Tibial artery (tissue), 4 donors: ENCODE data around the gene EMC1.
"Not testable (repeated sequence)": the region's sequence is repeated elsewhere in the genome, so short reads cannot be mapped to it uniquely, and the experiment has no call there.

ENCODE experiments used
- DNase-seq, 2 donors: peaks; one replicate each; pipeline ENCODE4 v3.0.0-alpha.2; 2019
- H3K27ac ChIP-seq, 2 donors: fragments of 200-600 bp; sonication (generic) in 1 of 2; 1 replicate in 1 of 2; 2 replicates in 1 of 2; pipeline ENCODE4 v1.5.1; 2018 to 2019; ENCODE audit warnings: mild to moderate bottlenecking in 1 of 2
- H3K27me3 ChIP-seq, 2 donors: fragments of 200-600 bp; sonication (generic) in 1 of 2; one replicate each; pipeline versions ENCODE4 v1.5.1 to v1.6.0; 2016 to 2019
- H3K36me3 ChIP-seq, 3 donors: fragments of 200-600 bp; sonication (generic) in 2 of 3; one replicate each; pipeline ENCODE4 v1.5.1; 2016 to 2019; ENCODE audit warnings: mild to moderate bottlenecking in 2 of 3
- H3K4me1 ChIP-seq, 4 donors: fragments of 200-600 bp; sonication (generic) in 2 of 4; 1 replicate in 3 of 4; 2 replicates in 1 of 4; pipeline ENCODE4 v1.5.1; 2016 to 2019
- H3K4me3 ChIP-seq, 2 donors: fragments of 200-600 bp; sonication (generic) in 1 of 2; 1 replicate in 1 of 2; 2 replicates in 1 of 2; pipeline ENCODE4 v1.5.1; 2018 to 2019; ENCODE audit warnings: mild to moderate bottlenecking in 2 of 2
- H3K9me3 ChIP-seq, 3 donors: fragments of 200-600 bp; sonication (generic) in 1 of 3; one replicate each; pipeline ENCODE4 v1.5.1; 2016 to 2019
- CTCF ChIP-seq, 2 experiments: fragments of 200-600 bp in 1 of 2; fragments of 450-650 bp in 1 of 2; IDR thresholded peaks; one replicate each; pipeline ENCODE4 v1.5.1; 2017 to 2019; ENCODE audit warnings: antibody characterized with exemption in 2 of 2, mild to moderate bottlenecking in 1 of 2, moderate library complexity in 1 of 2
- intact Hi-C: fragments of 100-400 bp; cut with DNase I; formaldehyde crosslinking; loops from one replicate; pipeline ENCODE4 v1.15.0; 2023; ENCODE audit warnings: low total_unique reads

EMC1 gene

GRCh38 chr1:19273106-19273843, 22.0 kb upstream of the EMC1 start:
- DNase-seq = no peak
- H3K27ac ChIP-seq = no peak overlapping the region
- H3K4me3 ChIP-seq = no peak overlapping the region
- peaks cover 0 to 10% of the 10 kb centered on the region in 2 donors for H3K27me3 ChIP-seq
- no peak for TF ChIP-seq CTCF (IDR thresholded peaks at IDR 0.05)
- H3K4me1 ChIP-seq = peaks cover 0 to 5% (median 2%) of the 10 kb centered on the region in 4 donors
- intact Hi-C loops = no loop called here
- H3K36me3 ChIP-seq = peaks cover 0 to 4% (median 0%) of the 10 kb centered on the region in 3 donors
- peaks cover 0 to 10% (median 5%) of the 10 kb centered on the region in 3 donors for H3K9me3 ChIP-seq

GRCh38 chr1:19272064-19272463, 20.7 kb upstream of the EMC1 start:
- peaks cover 0 to 5% (median 3%) of the 10 kb centered on the region in 3 donors for H3K9me3 ChIP-seq
- H3K36me3 ChIP-seq = peaks cover 0 to 4% (median 0%) of the 10 kb centered on the region in 3 donors
- DNase-seq = no peak
- peaks cover 0 to 10% of the 10 kb centered on the region in 2 donors for H3K27me3 ChIP-seq
- no peak overlapping the region for H3K27ac ChIP-seq
- no peak for TF ChIP-seq CTCF (IDR thresholded peaks at IDR 0.05)
- H3K4me1 ChIP-seq = peaks cover 0 to 5% (median 2%) of the 10 kb centered on the region in 4 donors
- intact Hi-C loops = no loop called here
- H3K4me3 ChIP-seq = no peak overlapping the region

GRCh38 chr1:19270343-19270730, 19.0 kb upstream of the EMC1 start:
- DNase-seq, H3K4me3 ChIP-seq: not testable (repeated sequence)

GRCh38 chr1:19269427-19270342, 18.4 kb upstream of the EMC1 start:
- peaks cover 0 to 10% of the 10 kb centered on the region in 2 donors for H3K27me3 ChIP-seq
- H3K4me3 ChIP-seq, DNase-seq, H3K9me3 ChIP-seq, H3K27ac ChIP-seq, intact Hi-C loops, H3K36me3 ChIP-seq, H3K4me1 ChIP-seq: not testable (repeated sequence)

More at GRCh38 chr1:19270343-19270730, 19.0 kb upstream of the EMC1 start:
- intact Hi-C loops, H3K27ac ChIP-seq, H3K4me1 ChIP-seq, H3K9me3 ChIP-seq, H3K36me3 ChIP-seq: not testable (repeated sequence)
- peaks cover 0 to 10% of the 10 kb centered on the region in 2 donors for H3K27me3 ChIP-seq

GRCh38 chr1:19268445-19268844, 17.1 kb upstream of the EMC1 start:
- Histone ChIP-seq H3K27me3 (peaks cover 0 to 2% of the 10 kb centered on the region in 2 donors), H3K27ac (no peak overlapping the region), H3K36me3 (no peaks in the 10 kb centered on the region), H3K9me3 (no peaks in the 10 kb centered on the region), H3K4me1 (no peaks in the 10 kb centered on the region), H3K4me3 (no peak overlapping the region)
- TF ChIP-seq CTCF (IDR thresholded peaks at IDR 0.05) = no peak
- intact Hi-C loops = no loop called here
- DNase-seq = no peak

- no peak for DNase-seq
- H3K27ac ChIP-seq = no peak overlapping the region
- no peaks in the 10 kb centered on the region for H3K9me3 ChIP-seq
- H3K36me3 ChIP-seq = peaks cover 19 to 33% (median 27%) of the 10 kb centered on the region in 3 donors
- H3K4me3 ChIP-seq = no peak overlapping the region
- intact Hi-C loops = no loop called here
- no peak for TF ChIP-seq CTCF (IDR thresholded peaks at IDR 0.05)
- no peaks in the 10 kb centered on the region for H3K4me1 ChIP-seq
- H3K27me3 ChIP-seq = no peaks in the 10 kb centered on the region
Observed at GRCh38 chr1:19262744-19263143, 11.4 kb upstream of the EMC1 start.
